ENCODE results near the gene C2orf72. TPM values are rescaled to one million over a fixed set of nuclear protein-coding genes. Genes with fewer than 3 reads are reported as not detected.

The C2orf72 gene
- total and polyA plus RNA-seq, 2 of the 13 experiments (the other 11 are each of a cell fraction or from before 2014, with no cell fraction given): 147 to 203 TPM

DNA sequence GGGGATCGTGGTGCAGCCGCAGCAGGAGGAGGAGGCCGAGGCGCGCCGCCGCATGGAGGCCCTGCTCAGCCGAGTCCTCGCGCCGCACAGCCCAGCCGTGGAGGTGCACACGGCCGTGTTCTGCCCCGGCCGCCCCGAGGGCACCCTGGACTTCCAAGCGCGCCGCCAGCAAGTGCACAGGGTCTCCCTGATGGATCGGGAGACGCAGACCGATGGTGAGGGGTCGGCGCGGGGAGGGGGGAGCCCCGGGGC is 46.5 kb upstream of the C2orf72 start:
- 80% methylated on average over 24 of the region's 27 CpGs for WGBS (ENCODE audit: low lambda C conversion rate)

DNA sequence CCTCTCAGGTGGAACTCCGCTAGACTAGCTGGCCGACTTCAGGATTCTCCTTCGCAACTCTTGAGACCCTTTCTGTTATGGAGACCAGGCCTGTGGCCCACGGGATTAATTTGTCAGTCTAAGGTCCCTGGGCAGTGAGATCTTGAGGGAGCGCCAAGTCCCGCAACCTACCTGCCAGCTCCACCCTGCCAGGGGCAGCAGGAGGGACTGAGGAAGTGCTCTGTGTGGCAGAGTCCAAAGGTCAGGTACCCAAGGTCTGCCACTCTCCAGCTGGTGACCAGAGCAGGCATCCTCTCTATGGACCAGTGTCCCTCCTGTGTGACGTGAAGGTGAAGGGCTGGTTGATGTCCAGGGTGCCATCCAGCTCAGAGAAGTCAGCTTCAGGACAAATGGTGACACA is 45.7 kb upstream of the C2orf72 start:
- no peaks in the 10 kb centered on the region for H3K36me3 ChIP-seq (replicated peaks in 1 of 2; ENCODE audit: control insufficient read depth in 1 of 2, insufficient read depth in 2 of 2, low read length in 2 of 2)
- H3K4me1 ChIP-seq (ENCODE audit: insufficient read depth, low read length): peaks cover 29% of the 10 kb centered on the region
- H3K9me3 ChIP-seq (ENCODE audit: low read length): no peaks in the 10 kb centered on the region
- DNase-seq (ENCODE audit: low spot score): no peak
- no peak overlapping the region for H3K4me3 ChIP-seq (replicated peaks in 1 of 3; ENCODE audit: insufficient read depth in 1 of 3, low read depth in 2 of 3, low read length in 3 of 3)
- H3K79me2 ChIP-seq (ENCODE audit: insufficient read depth, low read length): no peaks in the 10 kb centered on the region
- no peak overlapping the region for H3K9ac ChIP-seq (ENCODE audit: insufficient read depth, low read depth, low read length)
- no peak for ATAC-seq
- no peaks in the 10 kb centered on the region for H4K20me1 ChIP-seq (ENCODE audit: insufficient read depth, low read length)
- intact Hi-C loops (cut with micrococcal nuclease; ENCODE audit: unreplicated experiment): no loop called here
- H2AFZ ChIP-seq (ENCODE audit: low read length): no peak overlapping the region
- H3K27me3 ChIP-seq (ENCODE audit: control insufficient read depth in 1 of 2, insufficient read depth in 2 of 2, low read length in 2 of 2): peaks cover 4 to 45% of the 10 kb centered on the region in 2 experiments; a peak in 3 of 5 replicates
- H3K4me2 ChIP-seq (ENCODE audit: low read depth, low read length): no peak overlapping the region
- no peak for TF ChIP-seq ZFY (CRISPR knock-in tag; IDR thresholded peaks at IDR 0.05)
- no peak for TF ChIP-seq ZBTB1 (CRISPR knock-in tag; IDR thresholded peaks at IDR 0.05; ENCODE audit: borderline replicate concordance)
- TF ChIP-seq, protein P1, sequence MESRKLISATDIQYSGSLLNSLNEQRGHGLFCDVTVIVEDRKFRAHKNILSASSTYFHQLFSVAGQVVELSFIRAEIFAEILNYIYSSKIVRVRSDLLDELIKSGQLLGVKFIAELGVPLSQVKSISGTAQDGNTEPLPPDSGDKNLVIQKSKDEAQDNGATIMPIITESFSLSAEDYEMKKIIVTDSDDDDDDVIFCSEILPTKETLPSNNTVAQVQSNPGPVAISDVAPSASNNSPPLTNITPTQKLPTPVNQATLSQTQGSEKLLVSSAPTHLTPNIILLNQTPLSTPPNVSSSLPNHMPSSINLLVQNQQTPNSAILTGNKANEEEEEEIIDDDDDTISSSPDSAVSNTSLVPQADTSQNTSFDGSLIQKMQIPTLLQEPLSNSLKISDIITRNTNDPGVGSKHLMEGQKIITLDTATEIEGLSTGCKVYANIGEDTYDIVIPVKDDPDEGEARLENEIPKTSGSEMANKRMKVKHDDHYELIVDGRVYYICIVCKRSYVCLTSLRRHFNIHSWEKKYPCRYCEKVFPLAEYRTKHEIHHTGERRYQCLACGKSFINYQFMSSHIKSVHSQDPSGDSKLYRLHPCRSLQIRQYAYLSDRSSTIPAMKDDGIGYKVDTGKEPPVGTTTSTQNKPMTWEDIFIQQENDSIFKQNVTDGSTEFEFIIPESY (CRISPR knock-in tag; IDR thresholded peaks at IDR 0.05): no peak
- TF ChIP-seq ZNF841 (CRISPR knock-in tag; IDR thresholded peaks at IDR 0.05; ENCODE audit: borderline replicate concordance): no peak
- TF ChIP-seq ZNF768 (CRISPR knock-in tag; IDR thresholded peaks at IDR 0.05): no peak
- no peak for TF ChIP-seq ZFP62 (CRISPR knock-in tag; IDR thresholded peaks at IDR 0.05)
- TF ChIP-seq ZNF672 (CRISPR knock-in tag; IDR thresholded peaks at IDR 0.05): no peak
- BruUV-seq (replicated peaks): no TSS peak
- 66% methylated on average over 7 of the region's 7 CpGs for WGBS (ENCODE audit: low lambda C conversion rate)
- no peak overlapping the region for H3K27ac ChIP-seq (ENCODE audit: extremely low read length, insufficient read depth, low read length)
- POLR2A ChIA-PET: interaction anchor here (0.6 to 1.1 kb wide), 2 partner anchors 59 to 60 kb away, joined by 3 read pairs; no protein-coding TSS in a partner anchor
- no peak for FAIRE-seq
- CTCF ChIA-PET (ENCODE audit: low intra/inter-chr PET ratio, low total read pairs): no interaction called here
- in situ Hi-C loops (cut with HindIII; ENCODE audit: extremely low pct_ligation_motif_present, low pct_unique_long_range_greater_than_20kb): no loop called here

More for the DNA sequence above, 46.5 kb upstream of the C2orf72 start:
- H2AFZ ChIP-seq (ENCODE audit: low read length): no peak overlapping the region
- no peak overlapping the region for H3K4me3 ChIP-seq (replicated peaks in 1 of 3; ENCODE audit: insufficient read depth in 1 of 3, low read depth in 2 of 3, low read length in 3 of 3)
- ChIA-PET CTCF (ENCODE audit: low intra/inter-chr PET ratio, low total read pairs) (no interaction called here), POLR2A (interaction anchor here (0.8 kb wide), 1 partner anchor 60 kb away, joined by 3 read pairs; no protein-coding TSS in a partner anchor)
- peaks cover 4 to 40% of the 10 kb centered on the region in 2 experiments; a peak in 3 of 5 replicates for H3K27me3 ChIP-seq (ENCODE audit: control insufficient read depth in 1 of 2, insufficient read depth in 2 of 2, low read length in 2 of 2)
- H3K4me2 ChIP-seq (ENCODE audit: low read depth, low read length): no peak overlapping the region
- no peaks in the 10 kb centered on the region for H3K9me3 ChIP-seq (ENCODE audit: low read length)
- H4K20me1 ChIP-seq (ENCODE audit: insufficient read depth, low read length): no peaks in the 10 kb centered on the region
- no peak for ATAC-seq
- H3K9ac ChIP-seq (ENCODE audit: insufficient read depth, low read depth, low read length): no peak overlapping the region
- no peak for TF ChIP-seq PLRG1 (conservative IDR thresholded peaks at IDR 0.05)
- no peak for TF ChIP-seq HNRNPUL1 (IDR thresholded peaks at IDR 0.05; ENCODE audit: low read depth, low read length)
- H3K4me1 ChIP-seq (ENCODE audit: insufficient read depth, low read length): peaks cover 29% of the 10 kb centered on the region
- in situ Hi-C loops (cut with HindIII; ENCODE audit: extremely low pct_ligation_motif_present, low pct_unique_long_range_greater_than_20kb) (no loop called here), intact Hi-C loops (cut with micrococcal nuclease; ENCODE audit: unreplicated experiment) (no loop called here)
- H3K79me2 ChIP-seq (ENCODE audit: insufficient read depth, low read length): no peaks in the 10 kb centered on the region
- BruUV-seq (replicated peaks): no TSS peak
- no peak overlapping the region for H3K27ac ChIP-seq (ENCODE audit: extremely low read length, insufficient read depth, low read length)
- no peak for DNase-seq (ENCODE audit: low spot score)
- no peaks in the 10 kb centered on the region for H3K36me3 ChIP-seq (replicated peaks in 1 of 2; ENCODE audit: control insufficient read depth in 1 of 2, insufficient read depth in 2 of 2, low read length in 2 of 2)
- FAIRE-seq: no peak

All from HepG2 (cell line).